GM12864 (cell line): ENCODE measurements around the gene PELI2.

ENCODE experiments used
- DNase-seq: peaks from one replicate; pipeline ENCODE4 v3.0.0-alpha.2; 2011; ENCODE audit warnings: low read depth
- H3K4me3 ChIP-seq: 2 replicates; pipeline ENCODE4 v1.5.1; 2011; ENCODE audit warnings: mild to moderate bottlenecking, low read depth, low read length, control low read depth
- TF ChIP-seq, protein P1 (sequence below): IDR thresholded peaks from 2 replicates; pipeline ENCODE4 v1.5.1; 2011; ENCODE audit warnings: low read depth, mild to moderate bottlenecking, moderate library complexity, low read length, control low read depth, inconsistent platforms; ENCODE audit errors: missing control alignments

The PELI2 gene

GRCh38 chr14:56207626-56208292 is 89.5 kb downstream of the PELI2 start:
- DNase-seq, result no peak
- TF ChIP-seq, protein P1, sequence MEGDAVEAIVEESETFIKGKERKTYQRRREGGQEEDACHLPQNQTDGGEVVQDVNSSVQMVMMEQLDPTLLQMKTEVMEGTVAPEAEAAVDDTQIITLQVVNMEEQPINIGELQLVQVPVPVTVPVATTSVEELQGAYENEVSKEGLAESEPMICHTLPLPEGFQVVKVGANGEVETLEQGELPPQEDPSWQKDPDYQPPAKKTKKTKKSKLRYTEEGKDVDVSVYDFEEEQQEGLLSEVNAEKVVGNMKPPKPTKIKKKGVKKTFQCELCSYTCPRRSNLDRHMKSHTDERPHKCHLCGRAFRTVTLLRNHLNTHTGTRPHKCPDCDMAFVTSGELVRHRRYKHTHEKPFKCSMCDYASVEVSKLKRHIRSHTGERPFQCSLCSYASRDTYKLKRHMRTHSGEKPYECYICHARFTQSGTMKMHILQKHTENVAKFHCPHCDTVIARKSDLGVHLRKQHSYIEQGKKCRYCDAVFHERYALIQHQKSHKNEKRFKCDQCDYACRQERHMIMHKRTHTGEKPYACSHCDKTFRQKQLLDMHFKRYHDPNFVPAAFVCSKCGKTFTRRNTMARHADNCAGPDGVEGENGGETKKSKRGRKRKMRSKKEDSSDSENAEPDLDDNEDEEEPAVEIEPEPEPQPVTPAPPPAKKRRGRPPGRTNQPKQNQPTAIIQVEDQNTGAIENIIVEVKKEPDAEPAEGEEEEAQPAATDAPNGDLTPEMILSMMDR, result no peak
- no peak overlapping the region for H3K4me3 ChIP-seq

GRCh38 chr14:56208520-56208919 is 90.3 kb downstream of the PELI2 start:
- no peak overlapping the region for H3K4me3 ChIP-seq
- no peak for DNase-seq
- TF ChIP-seq, protein P1, result no peak

GRCh38 chr14:56210571-56210970 is 92.4 kb downstream of the PELI2 start:
- H3K4me3 ChIP-seq, result no peak overlapping the region
- DNase-seq, result no peak
- TF ChIP-seq, protein P1, result no peak

GRCh38 chr14:56211084-56211483 is 92.9 kb downstream of the PELI2 start:
- no peak for DNase-seq
- TF ChIP-seq, protein P1, result no peak
- no peak overlapping the region for H3K4me3 ChIP-seq

DNA sequence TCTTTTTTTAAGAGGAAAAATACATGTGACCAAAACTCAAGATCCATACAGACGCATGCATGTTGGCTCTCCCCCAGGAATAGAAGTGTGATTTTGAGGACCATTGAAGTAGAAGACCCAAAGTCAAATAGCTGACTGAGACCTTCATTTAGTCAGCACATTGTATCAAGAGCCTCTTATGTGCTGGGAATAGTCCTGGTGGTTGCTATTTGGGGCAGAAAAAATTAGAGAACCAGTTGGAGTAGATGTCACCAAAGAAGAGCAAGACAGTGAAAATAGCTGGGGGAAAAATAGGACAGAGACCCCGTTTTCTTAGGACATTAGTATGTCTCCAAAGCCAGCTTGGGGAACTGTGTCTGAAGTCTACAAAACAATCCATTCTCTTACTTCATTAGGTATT is 93.6 kb downstream of the PELI2 start:
- TF ChIP-seq, protein P1, result no peak
- no peak for DNase-seq
- H3K4me3 ChIP-seq, result no peak overlapping the region

DNA sequence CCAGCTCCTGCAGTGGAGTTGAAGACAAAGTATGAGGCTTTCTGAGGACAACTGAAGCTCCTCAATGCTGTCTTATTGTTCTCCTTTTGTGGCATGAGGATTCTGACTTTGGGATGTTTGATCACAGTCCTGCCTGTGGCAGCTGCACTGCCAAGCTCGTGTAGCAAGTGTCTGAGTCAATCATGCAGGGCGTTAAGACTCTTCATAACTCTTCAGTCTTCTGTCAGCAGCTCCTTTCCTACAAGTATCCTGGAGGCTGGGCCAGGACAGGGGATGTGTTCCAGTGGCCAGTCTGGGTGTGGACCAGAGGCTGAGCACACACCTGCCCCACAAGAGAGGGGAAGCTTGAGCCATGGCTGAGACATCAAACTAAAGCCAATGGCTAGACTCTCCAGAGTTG is 94.3 kb downstream of the PELI2 start:
- H3K4me3 ChIP-seq, result no peak overlapping the region
- DNase-seq, result no peak
- TF ChIP-seq, protein P1, result no peak

DNA sequence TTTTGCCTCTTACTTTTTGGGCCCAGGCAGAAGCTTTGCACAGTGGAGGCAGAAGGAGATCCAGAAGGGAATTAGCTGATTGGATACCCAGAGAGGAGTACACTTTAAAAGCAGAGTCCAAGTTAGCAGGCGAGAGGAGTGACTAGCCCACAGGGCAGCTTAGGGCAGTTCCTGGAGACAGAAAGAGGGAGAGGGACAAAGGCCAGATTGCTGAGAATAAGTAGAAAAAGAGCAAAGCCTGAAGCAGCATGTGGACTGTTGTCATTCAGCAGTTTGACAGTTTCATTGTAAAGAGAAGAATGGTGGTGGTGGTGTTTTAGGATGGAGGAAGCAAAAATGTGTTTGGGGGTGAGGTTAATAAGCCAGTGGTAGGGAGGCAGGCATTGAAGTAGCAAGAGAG is 95.1 kb downstream of the PELI2 start:
- no peak overlapping the region for H3K4me3 ChIP-seq
- TF ChIP-seq, protein P1, result no peak
- no peak for DNase-seq
